Upper lobe of left lung (tissue), 4 donors: Measurements from ENCODE around the gene RGS8.

Source experiments
- CTCF ChIP-seq, 6 experiments: fragments of 450-650 bp in 4 of 6; fragments of 200-600 bp in 2 of 6; sonication (generic) in 2 of 6; IDR thresholded peaks; one replicate each; pipeline ENCODE4 v1.5.1; 2016 to 2019; ENCODE audit warnings: antibody characterized with exemption in 6 of 6
- EP300 ChIP-seq, 4 donors: sonication (generic); formaldehyde crosslinking; IDR thresholded peaks; one replicate each; pipeline ENCODE4 v1.5.1; 2017; ENCODE audit warnings: antibody characterized with exemption in 4 of 4, control low read depth in 2 of 4
- POLR2A ChIP-seq, 4 donors: fragments of 450-650 bp; IDR thresholded peaks; one replicate each; pipeline ENCODE4 v1.5.1; 2016 to 2017; ENCODE audit warnings: antibody characterized with exemption in 4 of 4, mild to moderate bottlenecking in 2 of 4

- no peak for TF ChIP-seq CTCF (IDR thresholded peaks at IDR 0.05)
- no peak for TF ChIP-seq POLR2A (IDR thresholded peaks at IDR 0.05)
- no peak for TF ChIP-seq EP300 (IDR thresholded peaks at IDR 0.05)
Observed at GRCh38 chr1:182709855-182710254, 25.5 kb upstream of the RGS8 start.
